ENCODE measurements around the gene KRTAP10-8.
"Not testable (repeated sequence)": the region's sequence is repeated elsewhere in the genome, so short reads cannot be mapped to it uniquely, and the experiment has no call there.

The KRTAP10-8 gene

GRCh38 chr21:44599264-44600029 is 12.4 kb upstream of the KRTAP10-8 start:
- DNase-seq (ENCODE audit: low read depth, low spot score), result no peak

- not testable (repeated sequence) for DNase-seq (ENCODE audit: low read depth, low spot score)
These were observed 11.5 kb upstream of the KRTAP10-8 start, which contains the start of gene KRTAP10-7 for GRCh38 chr21:44600118-44600978. KRTAP10-7 (plus strand) TSS chr21:44600597; CDS start chr21:44600622, 25 bp downstream.

DNA sequence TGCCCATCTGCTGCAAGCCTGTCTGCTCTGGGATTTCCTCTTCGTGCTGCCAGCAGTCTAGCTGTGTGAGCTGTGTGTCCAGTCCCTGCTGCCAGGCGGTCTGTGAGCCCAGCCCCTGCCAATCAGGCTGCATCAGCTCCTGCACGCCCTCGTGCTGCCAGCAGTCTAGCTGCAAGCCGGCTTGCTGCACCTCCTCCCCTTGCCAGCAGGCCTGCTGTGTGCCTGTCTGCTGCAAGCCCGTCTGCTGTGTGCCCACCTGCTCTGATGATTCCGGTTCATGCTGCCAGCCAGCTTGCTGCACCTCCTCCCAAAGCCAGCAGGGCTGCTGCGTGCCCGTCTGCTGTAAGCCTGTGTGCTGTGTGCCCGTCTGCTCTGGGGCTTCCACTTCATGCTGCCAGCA is 10.8 kb upstream of the KRTAP10-8 start:
- not testable (repeated sequence) for DNase-seq (ENCODE audit: low read depth, low spot score)

DNA sequence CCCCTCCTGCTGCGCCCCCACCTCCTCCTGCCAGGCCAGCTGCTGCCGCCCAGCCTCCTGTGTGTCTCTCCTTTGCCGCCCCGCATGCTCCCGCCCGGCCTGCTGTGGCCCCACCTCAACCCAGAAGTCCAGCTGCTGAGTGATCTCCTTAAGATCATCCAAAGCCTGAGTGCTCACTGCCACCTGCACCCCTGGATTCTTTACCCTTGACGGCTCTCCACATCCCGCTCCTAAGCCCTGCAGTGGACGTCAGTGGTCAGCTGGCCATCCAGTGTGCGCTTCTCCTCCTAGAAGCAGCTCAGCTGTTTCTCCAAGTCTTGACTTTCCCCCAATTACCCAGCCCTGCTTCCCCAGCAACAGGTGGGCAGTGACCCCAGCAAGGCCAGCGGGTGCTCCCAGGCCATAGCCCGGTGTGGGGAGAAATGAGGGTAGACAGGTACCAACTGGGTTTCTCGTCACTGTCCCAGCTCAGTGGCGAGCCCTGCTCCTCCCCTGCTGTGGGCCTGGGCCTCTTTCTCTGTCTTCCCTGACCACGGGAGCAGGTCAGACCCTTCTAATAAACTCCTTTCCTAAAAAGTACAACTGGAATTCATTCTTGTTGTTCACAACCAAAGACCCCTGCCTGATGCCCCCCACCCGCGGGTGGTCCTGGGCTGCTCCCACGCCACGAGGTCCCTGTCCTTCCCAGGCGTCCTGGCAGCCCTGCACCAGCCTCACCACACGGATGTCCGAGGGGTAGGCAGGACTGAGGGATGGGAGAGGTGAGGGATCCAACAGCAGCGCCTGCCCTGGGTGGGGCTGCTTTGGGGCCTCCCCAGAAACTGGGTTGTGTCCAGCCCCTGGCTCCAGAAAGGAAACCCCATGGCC is 10.1 kb upstream of the KRTAP10-8 start:
- DNase-seq (ENCODE audit: low read depth, low spot score), result no peak

- DNase-seq (ENCODE audit: low read depth, low spot score), result no peak
These were observed 9.4 kb upstream of the KRTAP10-8 start for GRCh38 chr21:44602463-44602850.

DNA sequence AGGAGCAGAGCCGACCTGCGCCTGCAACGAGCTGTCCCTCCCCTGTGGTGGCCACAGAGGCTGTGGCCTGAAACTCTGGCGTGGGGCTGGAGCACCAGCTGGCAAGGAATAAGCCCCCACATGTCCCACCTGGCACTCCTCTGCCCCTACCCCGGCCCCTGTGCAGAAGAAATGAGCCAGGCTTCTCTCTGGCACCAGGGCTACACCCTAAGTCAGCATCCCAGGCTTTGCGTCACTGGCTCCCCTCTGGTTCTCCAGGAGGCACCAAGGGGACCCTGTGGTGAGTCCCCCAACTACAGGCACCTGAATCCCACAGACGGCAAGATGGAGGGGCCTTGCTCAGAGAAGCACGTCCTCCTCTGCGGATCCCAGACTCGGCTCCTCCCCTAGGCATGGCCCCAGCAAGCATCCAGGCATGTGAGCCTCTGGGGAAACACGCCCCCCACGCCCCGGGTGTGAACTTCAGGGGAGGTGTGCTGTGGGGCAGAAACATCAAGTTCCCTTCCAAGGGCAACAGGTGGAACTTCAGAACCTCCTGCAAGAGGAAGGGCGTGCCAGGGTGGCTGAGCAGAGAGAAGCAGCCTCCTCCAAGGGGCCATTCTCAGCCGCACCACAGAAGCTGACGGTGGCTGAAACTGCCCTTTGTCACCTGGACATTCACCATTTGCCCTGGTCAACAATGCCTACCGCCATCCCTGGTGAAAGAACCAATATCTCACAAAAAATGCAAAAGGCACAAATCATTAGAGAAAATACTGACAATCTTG is 8.6 kb upstream of the KRTAP10-8 start:
- DNase-seq (ENCODE audit: low read depth, low spot score), result no peak

GRCh38 chr21:44603911-44604310 is 8.0 kb upstream of the KRTAP10-8 start:
- no peak for DNase-seq (ENCODE audit: low read depth, low spot score)

- no peak for DNase-seq (ENCODE audit: low read depth, low spot score)
These were observed 5.4 kb upstream of the KRTAP10-8 start for GRCh38 chr21:44606495-44606894.

DNA sequence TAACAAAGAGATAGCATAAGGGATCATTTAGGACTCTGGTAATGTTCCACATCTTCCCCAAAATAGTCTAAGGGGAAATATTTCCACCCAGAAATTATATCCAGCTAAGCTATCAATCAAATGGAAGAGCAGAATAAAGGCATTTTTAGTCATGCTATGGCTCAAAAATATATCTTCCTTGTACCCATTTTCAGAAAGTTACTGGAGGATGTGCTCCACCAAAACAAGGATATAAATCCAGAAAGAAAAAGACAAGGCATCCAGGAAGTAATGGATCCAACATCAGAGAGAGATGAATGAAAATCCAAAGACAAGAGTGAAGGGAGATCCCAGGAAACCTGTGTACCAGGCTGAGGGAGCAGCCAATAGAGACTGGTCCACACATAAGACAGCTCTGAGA is 2.7 kb upstream of the KRTAP10-8 start:
- DNase-seq (ENCODE audit: low read depth, low spot score), result no peak

DNA sequence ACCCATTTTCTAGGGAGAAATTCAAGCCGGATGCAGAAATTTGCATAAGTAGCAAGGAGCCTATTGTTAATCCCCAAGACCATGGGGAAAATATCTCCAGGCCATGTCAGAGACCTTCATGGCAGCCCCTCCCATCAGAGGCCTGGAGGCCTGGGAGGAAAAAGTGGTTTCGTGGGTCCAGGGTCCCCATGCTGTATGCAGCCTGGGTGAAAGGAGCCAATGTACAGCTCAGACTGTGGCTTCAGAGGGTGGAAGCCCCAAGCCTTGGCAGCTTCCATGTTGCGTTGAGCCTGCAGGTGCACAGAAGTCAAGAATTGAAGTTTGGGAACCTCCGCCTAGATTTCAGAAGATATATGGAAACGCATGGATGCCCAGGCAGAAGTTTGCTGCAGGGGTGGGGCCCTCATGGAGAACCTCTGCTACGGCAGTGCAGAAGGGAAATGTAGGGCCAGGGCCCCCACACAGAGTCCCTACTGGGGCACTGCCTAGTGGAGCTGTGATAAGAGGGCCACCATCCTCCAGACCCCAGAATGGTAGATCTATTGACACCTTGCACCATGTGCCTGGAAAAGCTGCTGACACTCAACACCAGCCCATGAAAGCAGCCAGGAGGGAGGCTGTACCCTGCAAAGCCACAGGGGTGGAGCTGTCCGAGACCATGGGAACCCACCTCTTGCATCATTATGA is 1.6 kb upstream of the KRTAP10-8 start:
- not testable (repeated sequence) for DNase-seq (ENCODE audit: low read depth, low spot score)

GRCh38 chr21:44611551-44611950 is 328 bp upstream of the KRTAP10-8 start:
- no peak for DNase-seq (ENCODE audit: low read depth, low spot score)

- no peak for DNase-seq (ENCODE audit: low read depth, low spot score)
These were observed 870 bp downstream of the KRTAP10-8 start for GRCh38 chr21:44612669-44613229.

DNA sequence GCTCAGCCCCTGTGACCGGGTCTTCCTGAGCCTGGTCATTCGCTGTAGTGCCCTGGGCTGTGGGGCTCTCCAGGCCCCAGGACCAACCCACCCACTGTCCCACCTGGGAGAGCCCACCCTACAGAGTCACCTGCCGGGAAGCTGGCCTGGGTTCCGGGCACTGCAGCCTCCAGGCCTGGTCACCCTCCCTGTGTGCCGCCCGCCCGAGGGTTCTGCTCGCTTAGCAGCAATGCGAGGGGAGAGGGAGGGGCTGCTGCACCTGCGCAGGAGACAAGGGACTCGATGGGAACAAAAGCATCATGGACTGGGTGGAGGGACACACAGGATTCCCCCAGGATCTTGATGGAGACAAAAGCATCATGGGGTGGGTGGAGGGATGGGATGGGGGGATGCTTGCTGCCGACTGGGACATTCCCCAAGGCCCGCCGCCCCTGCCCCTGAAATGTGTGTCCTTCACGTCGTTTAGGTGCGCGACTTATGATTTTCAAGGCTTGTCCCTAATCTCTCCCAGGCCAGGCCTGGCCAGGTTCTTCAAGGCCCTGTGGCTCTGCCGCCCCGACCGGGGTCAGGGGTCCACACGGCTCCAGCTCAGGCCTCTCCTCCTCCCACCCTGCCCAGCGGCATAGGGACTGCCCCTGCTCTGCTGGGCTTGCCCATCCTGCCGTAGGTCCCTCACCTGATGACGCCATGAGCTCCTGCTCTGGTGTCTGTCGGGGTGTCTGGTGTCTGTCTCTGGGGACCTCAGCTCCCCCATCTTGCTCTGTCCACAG is 1.7 kb downstream of the KRTAP10-8 start:
- DNase-seq (ENCODE audit: low read depth, low spot score), result no peak

GRCh38 chr21:44614161-44614631 is 2.3 kb downstream of the KRTAP10-8 start:
- no peak for DNase-seq (ENCODE audit: low read depth, low spot score)

GRCh38 chr21:44614961-44615391 is 3.1 kb downstream of the KRTAP10-8 start:
- DNase-seq (ENCODE audit: low read depth, low spot score), result no peak

DNA sequence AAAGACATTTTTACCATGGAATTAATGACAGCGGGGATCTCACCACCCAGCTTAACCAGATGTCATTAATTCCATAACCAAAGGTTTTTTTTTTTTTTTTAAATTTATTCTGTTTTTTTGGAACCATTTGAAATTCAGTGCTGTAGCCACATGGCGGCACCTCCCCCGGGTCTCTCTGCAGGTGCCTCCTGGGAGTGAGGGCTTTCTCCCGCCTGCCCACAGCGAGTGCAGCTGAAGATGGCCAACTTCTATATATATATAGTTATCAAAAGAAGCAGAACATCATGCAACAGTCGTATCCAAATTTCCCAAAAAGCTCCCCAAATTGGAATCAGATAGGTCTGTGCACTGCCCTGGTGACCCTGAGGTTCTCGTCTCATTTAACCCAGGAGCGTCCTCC is 3.6 kb downstream of the KRTAP10-8 start:
- DNase-seq (ENCODE audit: low read depth, low spot score), result no peak

GRCh38 chr21:44615911-44616590 is 4.2 kb downstream of the KRTAP10-8 start:
- no peak for DNase-seq (ENCODE audit: low read depth, low spot score)

DNA sequence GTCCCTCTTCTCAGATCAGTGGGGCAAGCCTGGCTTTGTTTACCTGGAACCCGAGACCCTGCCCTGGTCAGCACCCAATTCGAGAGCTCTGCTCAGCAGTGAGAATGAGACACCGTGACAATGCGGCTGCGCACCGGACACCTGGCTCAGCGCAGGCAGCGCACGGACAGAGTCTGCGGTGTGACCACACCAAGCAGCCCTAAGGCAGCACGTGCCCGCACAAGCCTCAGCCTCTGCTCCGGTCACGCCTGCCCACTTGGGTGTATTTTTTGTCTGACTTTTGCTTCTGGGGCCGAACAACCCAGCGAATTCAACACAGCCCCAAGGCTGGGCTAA is 4.7 kb downstream of the KRTAP10-8 start:
- DNase-seq (ENCODE audit: low read depth, low spot score), result no peak

DNA sequence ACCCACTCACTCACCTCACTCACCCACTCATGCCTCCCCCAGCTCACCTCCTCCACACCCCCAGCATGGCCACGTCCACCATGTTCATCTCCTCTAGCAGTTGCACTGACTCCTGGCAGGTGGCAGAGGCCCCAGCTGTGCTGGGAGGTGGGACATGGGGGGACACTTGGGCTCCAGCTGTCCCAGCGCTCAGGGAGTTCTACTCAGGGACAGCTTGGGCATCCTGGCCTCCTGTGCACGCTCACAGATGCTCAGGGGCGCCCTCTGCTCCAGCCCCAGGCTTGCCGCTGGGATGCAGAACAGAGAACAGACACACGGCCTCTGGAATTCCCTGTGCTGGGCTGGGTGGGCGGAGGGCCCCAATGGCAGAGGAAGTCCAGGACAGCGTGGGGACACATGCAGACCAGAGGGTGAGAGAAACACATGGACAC is 5.2 kb downstream of the KRTAP10-8 start:
- DNase-seq (ENCODE audit: low read depth, low spot score), result no peak
